Uterus (tissue), 4 donors: ENCODE measurements around the gene PLCH2. TPM values are rescaled to one million over a fixed set of nuclear protein-coding genes. Genes with fewer than 3 reads are reported as not detected.

Source experiments
- DNase-seq, 2 donors: peaks; one replicate each; pipeline ENCODE4 v3.0.0-alpha.2; 2019 to 2020
- H3K27ac ChIP-seq, 2 donors: fragments of 200-600 bp; sonication (generic); 1 replicate in 1 of 2; 2 replicates in 1 of 2; pipeline ENCODE4 v1.5.1; 2016 to 2018
- H3K27me3 ChIP-seq, 2 donors: fragments of 200-600 bp; sonication (generic); one replicate each; pipeline ENCODE4 v1.5.1; 2018 to 2019; ENCODE audit warnings: control low read depth in 1 of 2
- H3K36me3 ChIP-seq, 2 donors: fragments of 200-600 bp; sonication (generic); one replicate each; pipeline ENCODE4 v1.5.1; 2019; ENCODE audit warnings: control low read depth in 1 of 2
- H3K4me1 ChIP-seq, 2 donors: fragments of 200-600 bp; sonication (generic); one replicate each; pipeline ENCODE4 v1.5.1; 2018 to 2019; ENCODE audit warnings: control low read depth in 1 of 2
- H3K4me3 ChIP-seq, 2 donors: fragments of 200-600 bp; sonication (generic); 1 replicate in 1 of 2; 2 replicates in 1 of 2; pipeline ENCODE4 v1.5.1; 2018 to 2019; ENCODE audit warnings: mild to moderate bottlenecking in 1 of 2
- H3K9me3 ChIP-seq, 2 donors: fragments of 200-600 bp; sonication (generic); one replicate each; pipeline ENCODE4 v1.5.1; 2019; ENCODE audit warnings: control low read depth in 1 of 2
- CTCF ChIP-seq, 4 experiments: fragments of 200-600 bp in 2 of 4; fragments of 450-650 bp in 2 of 4; sonication (generic) in 2 of 4; IDR thresholded peaks; one replicate each; pipeline ENCODE4 v1.5.1; 2016 to 2019; ENCODE audit warnings: antibody characterized with exemption in 4 of 4, mild to moderate bottlenecking in 2 of 4, moderate library complexity in 1 of 4
- POLR2A ChIP-seq, 2 donors: fragments of 450-650 bp; IDR thresholded peaks; one replicate each; pipeline ENCODE4 v1.6.1; 2016; ENCODE audit warnings: antibody characterized with exemption in 2 of 2, mild to moderate bottlenecking in 1 of 2, moderate library complexity in 1 of 2
- intact Hi-C: fragments of 100-400 bp; cut with DNase I; formaldehyde crosslinking; loops from one replicate; pipeline ENCODE4 v1.15.1; 2023; ENCODE audit warnings: low total_unique reads
- total RNA-seq, 4 donors: library from RNA; depleted of rRNA in 3 of 4; stranded (reverse); fragments of >200 nt in 3 of 4; gene quantifications; one replicate each; pipeline versions ENCODE4 v1.1.0 to v1.2.4, GENCODE V29; 2014 to 2023
- donor health status: DM: yes; HTN: yes; CAD: no.

PLCH2 gene
- total RNA-seq, 4 donors from 2014 or later: 0.21 to 3.0 TPM; not detected in 2

- intact Hi-C loops: no loop called here
- H3K4me3 ChIP-seq: no peak overlapping the region
- H3K4me1 ChIP-seq: peaks cover 0 to 6% of the 10 kb centered on the region in 2 donors
- H3K27me3 ChIP-seq: peaks cover 6 to 30% of the 10 kb centered on the region in 2 donors
- no peaks in the 10 kb centered on the region for H3K36me3 ChIP-seq
- no peak for TF ChIP-seq CTCF (IDR thresholded peaks at IDR 0.05)
- TF ChIP-seq POLR2A (IDR thresholded peaks at IDR 0.05): no peak
- no peak overlapping the region for H3K27ac ChIP-seq
- no peak for DNase-seq
- no peaks in the 10 kb centered on the region for H3K9me3 ChIP-seq
These were observed 59.9 kb downstream of the PLCH2 start for GRCh38 chr1:2535981-2536380.

GRCh38 chr1:2537784-2538115, 61.7 kb downstream of the PLCH2 start:
- intact Hi-C loops: no loop called here
- no peak for DNase-seq
- H3K27me3 ChIP-seq: peaks cover under 1 to 15% of the 10 kb centered on the region in 2 donors
- H3K9me3 ChIP-seq: no peaks in the 10 kb centered on the region
- TF ChIP-seq CTCF (IDR thresholded peaks at IDR 0.05) (no peak), POLR2A (IDR thresholded peaks at IDR 0.05) (no peak)
- H3K4me1 ChIP-seq: peaks cover 0 to 5% of the 10 kb centered on the region in 2 donors
- H3K27ac ChIP-seq: no peak overlapping the region
- no peaks in the 10 kb centered on the region for H3K36me3 ChIP-seq
- H3K4me3 ChIP-seq: no peak overlapping the region

- no peak for DNase-seq
- Histone ChIP-seq H3K9me3 (no peaks in the 10 kb centered on the region), H3K4me3 (no peak overlapping the region), H3K27ac (no peak overlapping the region), H3K36me3 (no peaks in the 10 kb centered on the region), H3K4me1 (peaks cover 0 to 5% of the 10 kb centered on the region in 2 donors), H3K27me3 (peaks cover 0 to 9% of the 10 kb centered on the region in 2 donors)
- intact Hi-C loops: no loop called here
- no peak for TF ChIP-seq CTCF (IDR thresholded peaks at IDR 0.05)
- TF ChIP-seq POLR2A (IDR thresholded peaks at IDR 0.05): no peak
These were observed 62.3 kb downstream of the PLCH2 start for GRCh38 chr1:2538376-2538775.

- no peak for DNase-seq
- intact Hi-C loops: no loop called here
- Histone ChIP-seq H3K4me3 (no peak overlapping the region), H3K27me3 (peaks cover 0 to 7% of the 10 kb centered on the region in 2 donors), H3K9me3 (no peaks in the 10 kb centered on the region), H3K36me3 (no peaks in the 10 kb centered on the region), H3K27ac (no peak overlapping the region), H3K4me1 (peaks cover 0 to 5% of the 10 kb centered on the region in 2 donors)
- TF ChIP-seq CTCF (IDR thresholded peaks at IDR 0.05): no peak
- TF ChIP-seq POLR2A (IDR thresholded peaks at IDR 0.05): no peak
These were observed 62.8 kb downstream of the PLCH2 start for GRCh38 chr1:2538872-2539271.

- DNase-seq: no peak
- no peak for TF ChIP-seq CTCF (IDR thresholded peaks at IDR 0.05)
- TF ChIP-seq POLR2A (IDR thresholded peaks at IDR 0.05): no peak
- Histone ChIP-seq H3K9me3 (no peaks in the 10 kb centered on the region), H3K4me1 (peaks cover 0 to 5% of the 10 kb centered on the region in 2 donors), H3K4me3 (no peak overlapping the region), H3K27ac (no peak overlapping the region), H3K36me3 (no peaks in the 10 kb centered on the region), H3K27me3 (peaks cover 0 to 7% of the 10 kb centered on the region in 2 donors)
- intact Hi-C loops: no loop called here
These were observed 63.3 kb downstream of the PLCH2 start for GRCh38 chr1:2539312-2539907.
